GM23338 (cell line): ENCODE measurements around the gene SKP1. TPM values are rescaled to one million over a fixed set of nuclear protein-coding genes. Genes with fewer than 3 reads are reported as not detected.

Experiments
- ATAC-seq: fragments of 200-7000 bp; cut with Tn5 transposase; 3 replicates; pipeline ENCODE4 v1.9.1; 2020
- DNase-seq: peaks from one replicate; pipeline ENCODE4 v3.0.0-alpha.2; 2015; ENCODE audit warnings: low spot score
- H2AFZ ChIP-seq: fragments of 200-600 bp; sonication (generic); 2 replicates; pipeline ENCODE4 v1.8.0; 2016; ENCODE audit warnings: antibody characterized with exemption, mild to moderate bottlenecking, moderate library complexity
- H3F3A ChIP-seq: fragments of 200-600 bp; sonication (generic); replicated peaks from 2 replicates; pipeline ENCODE4 v1.8.0; 2017; ENCODE audit warnings: antibody characterized with exemption, mixed run types, low read depth
- H3K27ac ChIP-seq: fragments of 200-600 bp; sonication (generic); 2 replicates; pipeline ENCODE4 v1.6.1; 2016; ENCODE audit warnings: low read depth
- H3K27me3 ChIP-seq: fragments of 200-600 bp; sonication (generic); 2 replicates; pipeline ENCODE4 v1.8.0; 2016; ENCODE audit warnings: mild to moderate bottlenecking, mixed run types, moderate library complexity; ENCODE audit not compliant: insufficient read depth
- H3K36me3 ChIP-seq: fragments of 200-600 bp; sonication (generic); 2 replicates; pipeline ENCODE4 v1.8.0; 2016; ENCODE audit warnings: mild to moderate bottlenecking; ENCODE audit not compliant: insufficient read depth
- H3K4me1 ChIP-seq: fragments of 200-600 bp; sonication (generic); 2 replicates; pipeline ENCODE4 v1.8.0; 2016; ENCODE audit warnings: mild to moderate bottlenecking, moderate library complexity; ENCODE audit not compliant: insufficient read depth
- H3K4me2 ChIP-seq: fragments of 200-600 bp; sonication (generic); 2 replicates; pipeline ENCODE4 v1.7.1; 2017; ENCODE audit warnings: mixed run types
- H3K4me3 ChIP-seq: fragments of 200-600 bp; sonication (generic); 2 replicates; pipeline ENCODE4 v1.6.1; 2016; ENCODE audit warnings: mixed run types
- H3K79me2 ChIP-seq: fragments of 200-600 bp; sonication (generic); replicated peaks from 2 replicates; pipeline ENCODE4 v1.8.0; 2017; ENCODE audit warnings: mild to moderate bottlenecking; ENCODE audit not compliant: insufficient read depth
- H3K9me2 ChIP-seq: fragments of 200-600 bp; sonication (generic); 2 replicates; pipeline ENCODE4 v1.8.0; 2017; ENCODE audit not compliant: insufficient read depth
- H4K20me1 ChIP-seq: fragments of 200-600 bp; sonication (generic); replicated peaks from 2 replicates; pipeline ENCODE4 v1.8.0; 2017; ENCODE audit warnings: mild to moderate bottlenecking; ENCODE audit not compliant: insufficient read depth
- H3K27ac Mint-ChIP-seq: 2 replicates; pipeline ENCODE4 v1.8.0; 2020; ENCODE audit warnings: inconsistent platforms, mild to moderate bottlenecking, moderate library complexity, mixed read lengths
- H3K27me3 Mint-ChIP-seq: 3 replicates; pipeline ENCODE4 v1.8.0; 2022; ENCODE audit warnings: low read depth, mild to moderate bottlenecking, moderate library complexity, mixed read lengths, inconsistent platforms; ENCODE audit not compliant: insufficient read depth, poor library complexity
- H3K36me3 Mint-ChIP-seq: 3 replicates; pipeline ENCODE4 v1.8.0; 2021; ENCODE audit warnings: low read depth, mild to moderate bottlenecking, inconsistent platforms, moderate library complexity, mixed read lengths
- H3K4me1 Mint-ChIP-seq: 3 replicates; pipeline ENCODE4 v1.8.0; 2020; ENCODE audit warnings: mild to moderate bottlenecking, inconsistent platforms, mixed read lengths
- H3K4me3 Mint-ChIP-seq: 3 replicates; pipeline ENCODE4 v1.8.0; 2021; ENCODE audit warnings: moderate library complexity, mild to moderate bottlenecking, inconsistent platforms, mixed read lengths
- H3K9me3 Mint-ChIP-seq: 3 replicates; pipeline ENCODE4 v1.8.0; 2020; ENCODE audit warnings: moderate library complexity, mild to moderate bottlenecking, inconsistent platforms, mixed read lengths
- CREB1 ChIP-seq: fragments of 250-450 bp; sonication (Bioruptor Pico); IDR thresholded peaks from 2 replicates; pipeline ENCODE4 v1.5.0; 2020; ENCODE audit warnings: low read depth, mild to moderate bottlenecking, moderate library complexity
- EZH2 ChIP-seq: fragments of 200-600 bp; sonication (generic); IDR thresholded peaks from one replicate; pipeline ENCODE4 v1.8.0; 2017; ENCODE audit warnings: antibody characterized with exemption, mild to moderate bottlenecking, low read depth; ENCODE audit not compliant: unreplicated experiment
- EZH2phosphoT487 ChIP-seq: fragments of 200-600 bp; sonication (generic); IDR thresholded peaks from one replicate; pipeline ENCODE4 v1.8.1; 2018; ENCODE audit warnings: antibody characterized with exemption; ENCODE audit not compliant: unreplicated experiment
- JUNB ChIP-seq: IDR thresholded peaks from one replicate; pipeline ENCODE4 v1.6.1; 2016; ENCODE audit warnings: antibody characterized with exemption; ENCODE audit not compliant: unreplicated experiment
- NANOG ChIP-seq: IDR thresholded peaks from 2 replicates; pipeline ENCODE4 v1.6.1; 2016; ENCODE audit warnings: antibody characterized with exemption, borderline replicate concordance
- POLR2AphosphoS5 ChIP-seq: IDR thresholded peaks from 2 replicates; pipeline ENCODE4 v1.6.1; 2016; ENCODE audit warnings: antibody characterized with exemption, low read depth
- STAT1 ChIP-seq: IDR thresholded peaks from one replicate; pipeline ENCODE4 v1.6.1; 2016; ENCODE audit warnings: antibody characterized with exemption; ENCODE audit not compliant: unreplicated experiment
- ZNF114 ChIP-seq: fragments of 250-450 bp; sonication (Bioruptor Pico); IDR thresholded peaks from 2 replicates; pipeline ENCODE4 v1.5.0; 2020; ENCODE audit warnings: mild to moderate bottlenecking, moderate library complexity
- ZNF331 ChIP-seq: fragments of 250-450 bp; sonication (Bioruptor Pico); IDR thresholded peaks from 2 replicates; pipeline ENCODE4 v1.5.0; 2020; ENCODE audit warnings: low read depth, mild to moderate bottlenecking, moderate library complexity
- polyA plus RNA-seq: library from polyadenylated mRNA; unstranded; fragments of >200 nt; fragmentation: Nextera tagmentation; extraction: Ambion mirVana; gene quantifications from 2 replicates; pipeline ENCODE4 v1.2.1, GENCODE V29; 2016
- total RNA-seq: library from RNA; depleted of rRNA; stranded (reverse); fragments of >200 nt; shearing (Covaris generic); gene quantifications from 2 replicates; pipeline ENCODE4 v1.2.3, GENCODE V29; 2014
- TF ChIP-seq, protein P1 (sequence below): fragments of 250-450 bp; sonication (Bioruptor Pico); IDR thresholded peaks from 2 replicates; pipeline ENCODE4 v1.5.0; 2020; ENCODE audit warnings: mild to moderate bottlenecking, moderate library complexity
- TF ChIP-seq, protein P2 (sequence below): IDR thresholded peaks from 2 replicates; pipeline ENCODE4 v1.6.1; 2016; ENCODE audit warnings: antibody characterized with exemption
- TF ChIP-seq, protein P3 (sequence below): IDR thresholded peaks from one replicate; pipeline ENCODE4 v1.6.1; 2018; ENCODE audit warnings: antibody characterized with exemption; ENCODE audit not compliant: unreplicated experiment
- TF ChIP-seq, protein P4 (sequence below), 2 experiments: fragments of 200-600 bp in 1 of 2; sonication (generic) in 1 of 2; conservative IDR thresholded peaks; 2 replicates each; pipeline versions ENCODE4 v1.5.1 to v1.6.1; 2016 to 2017; ENCODE audit warnings: antibody characterized with exemption in 2 of 2, low read depth in 2 of 2, mild to moderate bottlenecking in 2 of 2, moderate library complexity in 1 of 2

Gene SKP1
- total and polyA plus RNA-seq, 2 experiments from 2014 or later = 244 to 440 TPM

DNA sequence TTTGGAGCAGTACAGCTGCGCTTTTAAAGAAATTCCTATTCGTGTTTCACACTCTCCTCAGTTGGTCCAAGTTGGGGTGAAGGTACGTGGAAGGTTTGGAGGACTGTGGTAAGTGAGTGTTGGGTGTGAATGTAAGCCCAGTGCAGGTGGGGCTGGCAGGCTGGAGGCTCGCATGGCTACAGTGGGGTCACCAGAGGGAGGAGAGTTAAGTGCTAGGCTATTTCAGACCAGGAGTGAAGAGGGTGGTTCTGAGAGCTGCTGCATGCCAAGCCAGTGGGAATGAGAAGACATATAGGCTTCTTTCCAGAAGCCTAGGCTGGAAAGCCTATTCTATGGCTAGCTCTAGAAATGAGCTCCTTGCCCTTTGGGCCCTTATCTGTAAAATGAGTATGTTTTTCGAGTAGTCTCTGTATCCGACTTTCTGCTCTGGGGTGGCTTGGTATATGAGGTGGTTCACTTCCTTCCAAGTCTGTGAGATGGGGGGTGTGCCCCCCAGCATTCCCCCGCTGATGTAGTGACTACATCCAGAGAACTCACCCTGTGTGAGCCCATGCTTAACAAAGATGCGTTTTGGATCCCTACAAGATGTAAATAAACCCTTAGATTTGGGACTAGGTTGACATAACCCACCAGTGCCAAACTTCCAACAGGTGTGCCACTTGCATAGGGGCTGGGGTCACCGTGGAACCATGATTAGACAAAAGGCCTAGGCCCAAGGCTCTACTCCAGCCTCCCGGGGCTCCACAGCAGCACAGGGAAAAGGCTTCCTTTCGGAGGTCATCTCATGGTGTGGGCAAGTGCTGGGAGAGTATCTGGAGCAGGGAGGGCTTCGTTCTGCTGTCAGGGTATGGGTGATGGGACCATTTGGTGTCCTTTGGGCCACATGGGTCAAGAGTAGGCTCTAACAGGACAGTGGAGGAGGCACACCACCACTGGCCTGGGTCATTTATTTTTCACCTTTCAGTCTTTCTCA, 59.7 kb downstream of the SKP1 start:
- H3K4me3 ChIP-seq = no peak overlapping the region
- peaks cover 22% of the 10 kb centered on the region for H3K27me3 ChIP-seq
- no peak overlapping the region for H3K27ac ChIP-seq
- ATAC-seq = no peak
- Mint-ChIP-seq H3K36me3 (no peaks in the 10 kb centered on the region; the same call in 2 of the 3 replicates), H3K4me3 (no peak overlapping the region; the same call in 2 of the 3 replicates), H3K4me1 (peaks cover 5% of the 10 kb centered on the region), H3K27me3 (peaks cover 37% of the 10 kb centered on the region), H3K27ac (no peak overlapping the region), H3K9me3 (no peaks in the 10 kb centered on the region)
- no peak overlapping the region for H3K4me2 ChIP-seq
- H3K9me2 ChIP-seq = no peaks in the 10 kb centered on the region
- peaks cover 10% of the 10 kb centered on the region; the same call in 1 of the 2 replicates for H4K20me1 ChIP-seq
- 0 out of 2 replicates have a peak, but pooled peaks cover 14% of the 10 kb centered on the region for H3F3A ChIP-seq
- H3K79me2 ChIP-seq = no peaks in the 10 kb centered on the region
- no peaks in the 10 kb centered on the region for H3K36me3 ChIP-seq
- DNase-seq = no peak
- TF ChIP-seq JUNB (no peak), NANOG (no peak), ZNF114 (CRISPR knock-in tag) (no peak), STAT1 (no peak), POLR2AphosphoS5 (no peak), EZH2phosphoT487 (no peak), CREB1 (no peak), ZNF331 (CRISPR knock-in tag) (no peak), EZH2 (no peak)
- TF ChIP-seq, protein P1, sequence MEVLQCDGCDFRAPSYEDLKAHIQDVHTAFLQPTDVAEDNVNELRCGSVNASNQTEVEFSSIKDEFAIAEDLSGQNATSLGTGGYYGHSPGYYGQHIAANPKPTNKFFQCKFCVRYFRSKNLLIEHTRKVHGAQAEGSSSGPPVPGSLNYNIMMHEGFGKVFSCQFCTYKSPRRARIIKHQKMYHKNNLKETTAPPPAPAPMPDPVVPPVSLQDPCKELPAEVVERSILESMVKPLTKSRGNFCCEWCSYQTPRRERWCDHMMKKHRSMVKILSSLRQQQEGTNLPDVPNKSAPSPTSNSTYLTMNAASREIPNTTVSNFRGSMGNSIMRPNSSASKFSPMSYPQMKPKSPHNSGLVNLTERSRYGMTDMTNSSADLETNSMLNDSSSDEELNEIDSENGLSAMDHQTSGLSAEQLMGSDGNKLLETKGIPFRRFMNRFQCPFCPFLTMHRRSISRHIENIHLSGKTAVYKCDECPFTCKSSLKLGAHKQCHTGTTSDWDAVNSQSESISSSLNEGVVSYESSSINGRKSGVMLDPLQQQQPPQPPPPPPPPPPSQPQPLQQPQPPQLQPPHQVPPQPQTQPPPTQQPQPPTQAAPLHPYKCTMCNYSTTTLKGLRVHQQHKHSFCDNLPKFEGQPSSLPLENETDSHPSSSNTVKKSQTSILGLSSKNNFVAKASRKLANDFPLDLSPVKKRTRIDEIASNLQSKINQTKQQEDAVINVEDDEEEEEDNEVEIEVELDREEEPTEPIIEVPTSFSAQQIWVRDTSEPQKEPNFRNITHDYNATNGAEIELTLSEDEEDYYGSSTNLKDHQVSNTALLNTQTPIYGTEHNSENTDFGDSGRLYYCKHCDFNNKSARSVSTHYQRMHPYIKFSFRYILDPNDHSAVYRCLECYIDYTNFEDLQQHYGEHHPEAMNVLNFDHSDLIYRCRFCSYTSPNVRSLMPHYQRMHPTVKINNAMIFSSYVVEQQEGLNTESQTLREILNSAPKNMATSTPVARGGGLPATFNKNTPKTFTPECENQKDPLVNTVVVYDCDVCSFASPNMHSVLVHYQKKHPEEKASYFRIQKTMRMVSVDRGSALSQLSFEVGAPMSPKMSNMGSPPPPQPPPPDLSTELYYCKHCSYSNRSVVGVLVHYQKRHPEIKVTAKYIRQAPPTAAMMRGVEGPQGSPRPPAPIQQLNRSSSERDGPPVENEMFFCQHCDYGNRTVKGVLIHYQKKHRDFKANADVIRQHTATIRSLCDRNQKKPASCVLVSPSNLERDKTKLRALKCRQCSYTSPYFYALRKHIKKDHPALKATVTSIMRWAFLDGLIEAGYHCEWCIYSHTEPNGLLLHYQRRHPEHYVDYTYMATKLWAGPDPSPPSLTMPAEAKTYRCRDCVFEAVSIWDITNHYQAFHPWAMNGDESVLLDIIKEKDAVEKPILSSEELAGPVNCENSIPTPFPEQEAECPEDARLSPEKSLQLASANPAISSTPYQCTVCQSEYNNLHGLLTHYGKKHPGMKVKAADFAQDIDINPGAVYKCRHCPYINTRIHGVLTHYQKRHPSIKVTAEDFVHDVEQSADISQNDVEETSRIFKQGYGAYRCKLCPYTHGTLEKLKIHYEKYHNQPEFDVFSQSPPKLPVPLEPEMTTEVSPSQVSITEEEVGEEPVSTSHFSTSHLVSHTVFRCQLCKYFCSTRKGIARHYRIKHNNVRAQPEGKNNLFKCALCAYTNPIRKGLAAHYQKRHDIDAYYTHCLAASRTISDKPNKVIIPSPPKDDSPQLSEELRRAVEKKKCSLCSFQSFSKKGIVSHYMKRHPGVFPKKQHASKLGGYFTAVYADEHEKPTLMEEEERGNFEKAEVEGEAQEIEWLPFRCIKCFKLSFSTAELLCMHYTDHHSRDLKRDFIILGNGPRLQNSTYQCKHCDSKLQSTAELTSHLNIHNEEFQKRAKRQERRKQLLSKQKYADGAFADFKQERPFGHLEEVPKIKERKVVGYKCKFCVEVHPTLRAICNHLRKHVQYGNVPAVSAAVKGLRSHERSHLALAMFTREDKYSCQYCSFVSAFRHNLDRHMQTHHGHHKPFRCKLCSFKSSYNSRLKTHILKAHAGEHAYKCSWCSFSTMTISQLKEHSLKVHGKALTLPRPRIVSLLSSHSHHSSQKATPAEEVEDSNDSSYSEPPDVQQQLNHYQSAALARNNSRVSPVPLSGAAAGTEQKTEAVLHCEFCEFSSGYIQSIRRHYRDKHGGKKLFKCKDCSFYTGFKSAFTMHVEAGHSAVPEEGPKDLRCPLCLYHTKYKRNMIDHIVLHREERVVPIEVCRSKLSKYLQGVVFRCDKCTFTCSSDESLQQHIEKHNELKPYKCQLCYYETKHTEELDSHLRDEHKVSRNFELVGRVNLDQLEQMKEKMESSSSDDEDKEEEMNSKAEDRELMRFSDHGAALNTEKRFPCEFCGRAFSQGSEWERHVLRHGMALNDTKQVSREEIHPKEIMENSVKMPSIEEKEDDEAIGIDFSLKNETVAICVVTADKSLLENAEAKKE (CRISPR knock-in tag) = no peak
- TF ChIP-seq, protein P2, sequence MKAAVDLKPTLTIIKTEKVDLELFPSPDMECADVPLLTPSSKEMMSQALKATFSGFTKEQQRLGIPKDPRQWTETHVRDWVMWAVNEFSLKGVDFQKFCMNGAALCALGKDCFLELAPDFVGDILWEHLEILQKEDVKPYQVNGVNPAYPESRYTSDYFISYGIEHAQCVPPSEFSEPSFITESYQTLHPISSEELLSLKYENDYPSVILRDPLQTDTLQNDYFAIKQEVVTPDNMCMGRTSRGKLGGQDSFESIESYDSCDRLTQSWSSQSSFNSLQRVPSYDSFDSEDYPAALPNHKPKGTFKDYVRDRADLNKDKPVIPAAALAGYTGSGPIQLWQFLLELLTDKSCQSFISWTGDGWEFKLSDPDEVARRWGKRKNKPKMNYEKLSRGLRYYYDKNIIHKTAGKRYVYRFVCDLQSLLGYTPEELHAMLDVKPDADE = no peak
- TF ChIP-seq, protein P3, sequence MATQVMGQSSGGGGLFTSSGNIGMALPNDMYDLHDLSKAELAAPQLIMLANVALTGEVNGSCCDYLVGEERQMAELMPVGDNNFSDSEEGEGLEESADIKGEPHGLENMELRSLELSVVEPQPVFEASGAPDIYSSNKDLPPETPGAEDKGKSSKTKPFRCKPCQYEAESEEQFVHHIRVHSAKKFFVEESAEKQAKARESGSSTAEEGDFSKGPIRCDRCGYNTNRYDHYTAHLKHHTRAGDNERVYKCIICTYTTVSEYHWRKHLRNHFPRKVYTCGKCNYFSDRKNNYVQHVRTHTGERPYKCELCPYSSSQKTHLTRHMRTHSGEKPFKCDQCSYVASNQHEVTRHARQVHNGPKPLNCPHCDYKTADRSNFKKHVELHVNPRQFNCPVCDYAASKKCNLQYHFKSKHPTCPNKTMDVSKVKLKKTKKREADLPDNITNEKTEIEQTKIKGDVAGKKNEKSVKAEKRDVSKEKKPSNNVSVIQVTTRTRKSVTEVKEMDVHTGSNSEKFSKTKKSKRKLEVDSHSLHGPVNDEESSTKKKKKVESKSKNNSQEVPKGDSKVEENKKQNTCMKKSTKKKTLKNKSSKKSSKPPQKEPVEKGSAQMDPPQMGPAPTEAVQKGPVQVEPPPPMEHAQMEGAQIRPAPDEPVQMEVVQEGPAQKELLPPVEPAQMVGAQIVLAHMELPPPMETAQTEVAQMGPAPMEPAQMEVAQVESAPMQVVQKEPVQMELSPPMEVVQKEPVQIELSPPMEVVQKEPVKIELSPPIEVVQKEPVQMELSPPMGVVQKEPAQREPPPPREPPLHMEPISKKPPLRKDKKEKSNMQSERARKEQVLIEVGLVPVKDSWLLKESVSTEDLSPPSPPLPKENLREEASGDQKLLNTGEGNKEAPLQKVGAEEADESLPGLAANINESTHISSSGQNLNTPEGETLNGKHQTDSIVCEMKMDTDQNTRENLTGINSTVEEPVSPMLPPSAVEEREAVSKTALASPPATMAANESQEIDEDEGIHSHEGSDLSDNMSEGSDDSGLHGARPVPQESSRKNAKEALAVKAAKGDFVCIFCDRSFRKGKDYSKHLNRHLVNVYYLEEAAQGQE = no peak
- TF ChIP-seq, protein P4, sequence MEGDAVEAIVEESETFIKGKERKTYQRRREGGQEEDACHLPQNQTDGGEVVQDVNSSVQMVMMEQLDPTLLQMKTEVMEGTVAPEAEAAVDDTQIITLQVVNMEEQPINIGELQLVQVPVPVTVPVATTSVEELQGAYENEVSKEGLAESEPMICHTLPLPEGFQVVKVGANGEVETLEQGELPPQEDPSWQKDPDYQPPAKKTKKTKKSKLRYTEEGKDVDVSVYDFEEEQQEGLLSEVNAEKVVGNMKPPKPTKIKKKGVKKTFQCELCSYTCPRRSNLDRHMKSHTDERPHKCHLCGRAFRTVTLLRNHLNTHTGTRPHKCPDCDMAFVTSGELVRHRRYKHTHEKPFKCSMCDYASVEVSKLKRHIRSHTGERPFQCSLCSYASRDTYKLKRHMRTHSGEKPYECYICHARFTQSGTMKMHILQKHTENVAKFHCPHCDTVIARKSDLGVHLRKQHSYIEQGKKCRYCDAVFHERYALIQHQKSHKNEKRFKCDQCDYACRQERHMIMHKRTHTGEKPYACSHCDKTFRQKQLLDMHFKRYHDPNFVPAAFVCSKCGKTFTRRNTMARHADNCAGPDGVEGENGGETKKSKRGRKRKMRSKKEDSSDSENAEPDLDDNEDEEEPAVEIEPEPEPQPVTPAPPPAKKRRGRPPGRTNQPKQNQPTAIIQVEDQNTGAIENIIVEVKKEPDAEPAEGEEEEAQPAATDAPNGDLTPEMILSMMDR (conservative IDR thresholded peaks at IDR 0.05; ENCODE audit: low read depth in 2 of 2) = no peak
- H2AFZ ChIP-seq = no peak overlapping the region
- no peaks in the 10 kb centered on the region for H3K4me1 ChIP-seq
